ENCODE data around the gene ESYT3. TPM values are rescaled to one million over a fixed set of nuclear protein-coding genes. Genes with fewer than 3 reads are reported as not detected.

The ESYT3 gene
- total RNA-seq, 2 experiments from 2014 or later, result 0.22 TPM; not detected in 1

Other genes with a start within 250 kb of the ESYT3 start
- 10 to 100 TPM; 62.8 to 62.9 TPM for gene ARMC8, start 247.3 kb upstream of the ESYT3 start, total RNA-seq
- gene NME9, start 104.8 kb upstream of the ESYT3 start, total RNA-seq, result under 1 TPM in 1 of 2 experiments, not detected in 1; 0.80 TPM
- under 1 TPM; 0.45 to 0.47 TPM for gene MRAS, start 86.0 kb upstream of the ESYT3 start, total RNA-seq
- gene CEP70, start 159.6 kb downstream of the ESYT3 start, total RNA-seq, result 10 to 100 TPM; 21.5 to 23.0 TPM
- gene FAIM, start 174.2 kb downstream of the ESYT3 start, total RNA-seq, result 1 to 10 TPM; 1.5 to 1.6 TPM

All from CD4-positive, alpha-beta T cell (primary cell).